ENCODE data around the gene KCNH4.

DNA sequence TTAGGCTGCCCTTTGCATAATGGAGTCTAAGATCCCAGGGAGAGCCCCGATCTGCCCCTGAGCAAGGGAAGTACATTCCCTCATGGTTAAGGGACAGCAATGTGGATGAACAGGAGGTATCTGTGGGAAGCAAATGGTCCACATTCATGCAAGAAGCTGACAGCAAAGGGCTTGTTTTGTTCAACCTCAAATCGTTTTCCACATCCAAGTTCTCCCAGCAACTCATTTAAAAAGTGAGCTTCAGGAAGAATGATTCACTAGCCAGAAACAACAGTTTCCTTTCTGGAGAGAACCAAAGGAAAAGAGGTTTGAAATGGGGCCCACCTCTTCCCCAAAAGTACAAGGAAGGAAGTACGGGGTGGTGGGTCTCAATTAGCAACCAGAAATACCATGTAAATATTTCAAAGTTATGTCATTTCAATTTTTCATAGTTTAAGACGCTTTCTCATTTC, 48.9 kb downstream of the KCNH4 start:
- TF ChIP-seq, protein P1, sequence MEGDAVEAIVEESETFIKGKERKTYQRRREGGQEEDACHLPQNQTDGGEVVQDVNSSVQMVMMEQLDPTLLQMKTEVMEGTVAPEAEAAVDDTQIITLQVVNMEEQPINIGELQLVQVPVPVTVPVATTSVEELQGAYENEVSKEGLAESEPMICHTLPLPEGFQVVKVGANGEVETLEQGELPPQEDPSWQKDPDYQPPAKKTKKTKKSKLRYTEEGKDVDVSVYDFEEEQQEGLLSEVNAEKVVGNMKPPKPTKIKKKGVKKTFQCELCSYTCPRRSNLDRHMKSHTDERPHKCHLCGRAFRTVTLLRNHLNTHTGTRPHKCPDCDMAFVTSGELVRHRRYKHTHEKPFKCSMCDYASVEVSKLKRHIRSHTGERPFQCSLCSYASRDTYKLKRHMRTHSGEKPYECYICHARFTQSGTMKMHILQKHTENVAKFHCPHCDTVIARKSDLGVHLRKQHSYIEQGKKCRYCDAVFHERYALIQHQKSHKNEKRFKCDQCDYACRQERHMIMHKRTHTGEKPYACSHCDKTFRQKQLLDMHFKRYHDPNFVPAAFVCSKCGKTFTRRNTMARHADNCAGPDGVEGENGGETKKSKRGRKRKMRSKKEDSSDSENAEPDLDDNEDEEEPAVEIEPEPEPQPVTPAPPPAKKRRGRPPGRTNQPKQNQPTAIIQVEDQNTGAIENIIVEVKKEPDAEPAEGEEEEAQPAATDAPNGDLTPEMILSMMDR (IDR thresholded peaks at IDR 0.05; ENCODE audit: borderline replicate concordance, extremely low read depth, low read length, poor library complexity, severe bottlenecking) = no peak
- no peak for TF ChIP-seq EZH2 (IDR thresholded peaks at IDR 0.05; ENCODE audit: borderline replicate concordance, low read depth, low read length, severe bottlenecking)

Measured in DND-41 (cell line).